Ishikawa (cell line): ENCODE results near the gene KSR2.

Experiments
- CEBPB ChIP-seq: IDR thresholded peaks from 2 replicates; pipeline ENCODE4 v1.6.1; 2012
- CREB1 ChIP-seq: IDR thresholded peaks from 2 replicates; pipeline ENCODE4 v1.6.1; 2012; ENCODE audit warnings: low read depth
- EGR1 ChIP-seq: IDR thresholded peaks from 2 replicates; pipeline ENCODE4 v1.6.1; 2012
- EP300 ChIP-seq: IDR thresholded peaks from 2 replicates; pipeline ENCODE4 v1.6.1; 2012; ENCODE audit warnings: borderline replicate concordance
- FOXM1 ChIP-seq: IDR thresholded peaks from 2 replicates; pipeline ENCODE4 v1.6.1; 2012; ENCODE audit warnings: low read depth, borderline replicate concordance
- NFIC ChIP-seq: IDR thresholded peaks from 2 replicates; pipeline ENCODE4 v1.6.1; 2012
- RAD21 ChIP-seq: IDR thresholded peaks from 2 replicates; pipeline ENCODE4 v1.6.1; 2012; ENCODE audit warnings: low read depth
- TAF1 ChIP-seq: IDR thresholded peaks from 2 replicates; pipeline ENCODE4 v1.6.1; 2012; ENCODE audit warnings: low read depth, mild to moderate bottlenecking
- TCF12 ChIP-seq: IDR thresholded peaks from 2 replicates; pipeline ENCODE4 v1.6.1; 2012; ENCODE audit warnings: low read depth
- TEAD4 ChIP-seq: IDR thresholded peaks from 2 replicates; pipeline ENCODE4 v1.6.1; 2012
- YY1 ChIP-seq: IDR thresholded peaks from 2 replicates; pipeline ENCODE4 v1.6.1; 2012; ENCODE audit warnings: low read depth
- ZBTB7A ChIP-seq: IDR thresholded peaks from 2 replicates; pipeline ENCODE4 v1.6.1; 2012; ENCODE audit warnings: low read depth
- TF ChIP-seq, protein P1 (sequence below): IDR thresholded peaks from 2 replicates; pipeline ENCODE4 v1.6.1; 2012; ENCODE audit warnings: low read depth, mild to moderate bottlenecking
- TF ChIP-seq, protein P2 (sequence below): IDR thresholded peaks from 2 replicates; pipeline ENCODE4 v1.6.1; 2012
- TF ChIP-seq, protein P3 (sequence below): IDR thresholded peaks from 2 replicates; pipeline ENCODE4 v1.6.1; 2012

Gene KSR2

DNA sequence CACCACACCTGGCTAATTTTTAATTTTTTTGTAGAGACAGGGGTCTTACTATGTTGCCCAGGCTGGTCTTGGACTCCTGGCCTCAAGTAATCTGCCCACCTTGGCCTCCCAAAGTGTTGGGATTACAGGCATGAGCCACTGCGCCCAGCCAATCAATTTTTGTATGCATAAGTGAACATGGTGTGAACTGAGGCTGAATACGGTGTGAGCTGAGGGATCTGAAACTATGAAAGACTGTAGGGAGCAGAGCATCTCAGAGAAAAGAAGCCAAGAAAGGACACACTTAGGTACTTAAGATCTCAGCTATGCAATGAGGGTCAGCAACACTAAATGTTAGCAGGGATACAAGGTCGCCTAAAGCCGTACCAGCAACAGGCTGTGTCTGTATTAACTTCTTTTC lies 54.1 kb downstream of the KSR2 start:
- TF ChIP-seq CEBPB (no peak), EGR1 (no peak)

DNA sequence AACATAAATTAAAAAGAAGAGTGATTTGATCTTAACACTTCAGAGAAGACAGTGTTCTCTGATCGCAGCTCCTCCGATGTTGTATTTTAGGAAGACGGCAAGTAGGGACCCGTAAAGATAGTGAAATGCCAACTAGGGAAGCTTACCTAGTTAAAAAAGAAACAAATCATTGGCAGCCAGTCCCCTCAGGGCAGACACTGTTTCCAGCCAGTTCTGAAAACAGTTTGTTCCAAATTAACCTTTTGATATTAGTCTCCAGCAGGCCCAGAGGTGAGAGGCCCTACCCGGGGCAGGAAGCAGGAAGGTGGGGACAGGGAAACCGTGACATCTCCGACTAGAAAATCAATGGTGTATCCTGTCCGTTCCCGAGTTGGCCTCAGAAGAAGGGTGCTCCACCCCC lies 56.0 kb downstream of the KSR2 start:
- TF ChIP-seq FOXM1, result no peak
- no peak for TF ChIP-seq CEBPB
- TF ChIP-seq ZBTB7A, result no peak
- TF ChIP-seq NFIC, result no peak
- TF ChIP-seq TEAD4, result no peak
- TF ChIP-seq RAD21, result no peak
- no peak for TF ChIP-seq YY1
- no peak for TF ChIP-seq TCF12
- TF ChIP-seq EP300, result no peak
- no peak for TF ChIP-seq TAF1
- TF ChIP-seq, protein P1, sequence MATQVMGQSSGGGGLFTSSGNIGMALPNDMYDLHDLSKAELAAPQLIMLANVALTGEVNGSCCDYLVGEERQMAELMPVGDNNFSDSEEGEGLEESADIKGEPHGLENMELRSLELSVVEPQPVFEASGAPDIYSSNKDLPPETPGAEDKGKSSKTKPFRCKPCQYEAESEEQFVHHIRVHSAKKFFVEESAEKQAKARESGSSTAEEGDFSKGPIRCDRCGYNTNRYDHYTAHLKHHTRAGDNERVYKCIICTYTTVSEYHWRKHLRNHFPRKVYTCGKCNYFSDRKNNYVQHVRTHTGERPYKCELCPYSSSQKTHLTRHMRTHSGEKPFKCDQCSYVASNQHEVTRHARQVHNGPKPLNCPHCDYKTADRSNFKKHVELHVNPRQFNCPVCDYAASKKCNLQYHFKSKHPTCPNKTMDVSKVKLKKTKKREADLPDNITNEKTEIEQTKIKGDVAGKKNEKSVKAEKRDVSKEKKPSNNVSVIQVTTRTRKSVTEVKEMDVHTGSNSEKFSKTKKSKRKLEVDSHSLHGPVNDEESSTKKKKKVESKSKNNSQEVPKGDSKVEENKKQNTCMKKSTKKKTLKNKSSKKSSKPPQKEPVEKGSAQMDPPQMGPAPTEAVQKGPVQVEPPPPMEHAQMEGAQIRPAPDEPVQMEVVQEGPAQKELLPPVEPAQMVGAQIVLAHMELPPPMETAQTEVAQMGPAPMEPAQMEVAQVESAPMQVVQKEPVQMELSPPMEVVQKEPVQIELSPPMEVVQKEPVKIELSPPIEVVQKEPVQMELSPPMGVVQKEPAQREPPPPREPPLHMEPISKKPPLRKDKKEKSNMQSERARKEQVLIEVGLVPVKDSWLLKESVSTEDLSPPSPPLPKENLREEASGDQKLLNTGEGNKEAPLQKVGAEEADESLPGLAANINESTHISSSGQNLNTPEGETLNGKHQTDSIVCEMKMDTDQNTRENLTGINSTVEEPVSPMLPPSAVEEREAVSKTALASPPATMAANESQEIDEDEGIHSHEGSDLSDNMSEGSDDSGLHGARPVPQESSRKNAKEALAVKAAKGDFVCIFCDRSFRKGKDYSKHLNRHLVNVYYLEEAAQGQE, result no peak

DNA sequence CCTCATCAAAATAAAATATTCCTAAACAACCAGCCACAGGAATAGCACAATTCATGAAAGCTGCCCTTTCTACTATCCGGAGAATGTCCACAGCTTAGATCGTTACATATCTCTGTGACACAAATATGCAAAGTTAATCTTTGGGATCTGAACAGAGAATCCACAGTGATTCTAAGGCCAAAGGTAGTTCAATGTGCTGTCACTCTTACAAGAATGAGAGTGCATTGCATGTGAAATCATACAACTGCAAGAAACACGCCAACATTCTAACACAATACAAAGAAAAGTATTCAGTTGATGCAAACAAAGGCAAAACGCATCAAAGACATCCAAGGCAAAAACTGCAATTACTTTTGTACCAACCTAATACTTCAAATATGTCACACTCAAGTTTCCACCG lies 60.4 kb downstream of the KSR2 start:
- TF ChIP-seq, protein P2, sequence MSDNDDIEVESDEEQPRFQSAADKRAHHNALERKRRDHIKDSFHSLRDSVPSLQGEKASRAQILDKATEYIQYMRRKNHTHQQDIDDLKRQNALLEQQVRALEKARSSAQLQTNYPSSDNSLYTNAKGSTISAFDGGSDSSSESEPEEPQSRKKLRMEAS, result no peak
- TF ChIP-seq, protein P3, sequence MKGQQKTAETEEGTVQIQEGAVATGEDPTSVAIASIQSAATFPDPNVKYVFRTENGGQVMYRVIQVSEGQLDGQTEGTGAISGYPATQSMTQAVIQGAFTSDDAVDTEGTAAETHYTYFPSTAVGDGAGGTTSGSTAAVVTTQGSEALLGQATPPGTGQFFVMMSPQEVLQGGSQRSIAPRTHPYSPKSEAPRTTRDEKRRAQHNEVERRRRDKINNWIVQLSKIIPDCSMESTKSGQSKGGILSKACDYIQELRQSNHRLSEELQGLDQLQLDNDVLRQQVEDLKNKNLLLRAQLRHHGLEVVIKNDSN, result no peak
- no peak for TF ChIP-seq NFIC
- TF ChIP-seq EGR1, result no peak
- TF ChIP-seq, protein P1, result no peak
- no peak for TF ChIP-seq TCF12
- no peak for TF ChIP-seq RAD21
- no peak for TF ChIP-seq TEAD4
- TF ChIP-seq ZBTB7A, result no peak
- no peak for TF ChIP-seq YY1
- no peak for TF ChIP-seq FOXM1

DNA sequence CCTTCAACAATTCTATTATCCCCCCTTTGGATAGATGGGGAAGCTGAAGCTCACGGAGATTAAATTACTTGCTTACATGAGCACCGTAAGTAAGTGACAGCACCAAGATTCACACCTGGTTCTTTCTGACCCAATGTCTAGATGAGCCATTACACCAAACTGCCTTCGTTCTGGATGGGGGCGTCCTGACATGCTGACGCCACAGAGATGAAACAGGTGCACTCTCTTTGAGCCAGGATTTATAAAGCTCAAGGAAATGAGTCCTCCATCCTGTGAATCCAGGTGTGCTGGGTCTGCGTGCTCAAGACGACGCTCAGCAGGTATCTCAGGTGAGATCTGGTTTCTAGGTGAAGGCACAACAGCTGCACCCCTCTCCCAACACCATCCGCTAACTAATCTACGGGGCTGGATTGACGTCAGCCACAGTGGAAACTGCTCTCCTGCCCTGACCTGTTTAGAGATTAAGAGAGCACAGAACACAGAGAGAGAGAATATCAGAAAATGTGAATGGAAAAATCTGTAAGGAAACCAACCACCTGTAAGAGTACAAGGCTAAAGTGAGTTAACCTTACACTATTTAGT lies 61.6 kb downstream of the KSR2 start:
- TF ChIP-seq, protein P3, result no peak
- no peak for TF ChIP-seq FOXM1
- TF ChIP-seq, protein P2, result no peak
- TF ChIP-seq TAF1, result no peak
- no peak for TF ChIP-seq YY1
- TF ChIP-seq NFIC, result no peak
- TF ChIP-seq ZBTB7A, result no peak
- TF ChIP-seq, protein P1, result no peak
- TF ChIP-seq CREB1, result no peak
- no peak for TF ChIP-seq EP300
- no peak for TF ChIP-seq CEBPB
- no peak for TF ChIP-seq EGR1
- TF ChIP-seq RAD21, result no peak
- TF ChIP-seq TCF12, result no peak

DNA sequence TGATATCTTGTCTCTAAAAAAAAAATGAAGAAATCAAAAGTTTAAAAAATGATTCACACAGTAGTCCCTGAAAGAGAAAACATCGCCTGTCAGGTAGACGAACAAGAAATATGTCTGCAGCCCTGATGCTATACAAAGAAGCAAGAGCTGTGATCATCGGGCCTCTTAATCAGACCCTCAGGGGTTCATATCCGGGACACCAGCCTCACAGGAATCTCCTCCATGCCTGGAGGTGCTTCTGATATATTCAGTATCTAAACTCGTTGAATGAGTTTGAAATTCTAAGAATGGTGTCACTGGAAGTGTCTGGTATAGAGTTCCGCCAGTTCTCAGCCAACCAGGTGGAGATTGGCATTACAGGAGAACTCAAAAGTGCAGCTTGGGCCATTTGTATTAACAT lies 64.7 kb downstream of the KSR2 start:
- no peak for TF ChIP-seq TCF12
- TF ChIP-seq RAD21, result no peak
- no peak for TF ChIP-seq TAF1
- TF ChIP-seq, protein P2, result no peak
